HepG2 (cell line): ENCODE results near the gene TUBB4A. TPM values are rescaled to one million over a fixed set of nuclear protein-coding genes. Genes with fewer than 3 reads are reported as not detected.

ENCODE experiments used
- CBX2 ChIP-seq, 2 experiments: fragments of 200-600 bp in 1 of 2; sonication (generic); formaldehyde crosslinking in 1 of 2; IDR thresholded peaks; 2 replicates each; pipeline versions ENCODE4 v1.7.0 to v1.8.1; 2018 to 2022; ENCODE audit warnings: low read depth in 2 of 2, low read length in 1 of 2, mild to moderate bottlenecking in 1 of 2, missing genetic modification reagents in 1 of 2
- CREB1 ChIP-seq, 2 experiments: fragments of 450-650 bp in 1 of 2; IDR thresholded peaks; 2 replicates each; pipeline ENCODE4 v1.6.1; 2016 to 2017; ENCODE audit warnings: control low read depth in 1 of 2, mild to moderate bottlenecking in 1 of 2, missing compliant biosample characterization in 1 of 2, missing genetic modification characterization in 1 of 2
- FOXJ3 ChIP-seq: sonication (generic); formaldehyde crosslinking; IDR thresholded peaks from 2 replicates; pipeline ENCODE4 v1.4.0; 2020; ENCODE audit warnings: missing genetic modification reagents, mild to moderate bottlenecking, borderline replicate concordance
- FOXP4 ChIP-seq: sonication (generic); formaldehyde crosslinking; IDR thresholded peaks from 2 replicates; pipeline ENCODE4 v1.4.0; 2020; ENCODE audit warnings: missing genetic modification reagents
- MTF2 ChIP-seq: sonication (generic); formaldehyde crosslinking; IDR thresholded peaks from 2 replicates; pipeline ENCODE4 v1.5.0; 2020; ENCODE audit warnings: missing genetic modification reagents, borderline replicate concordance
- NFYC ChIP-seq: IDR thresholded peaks from 2 replicates; pipeline ENCODE4 v1.6.1; 2016; ENCODE audit warnings: missing genetic modification reagents, missing compliant biosample characterization
- POLR2A ChIP-seq, 2 experiments: IDR thresholded peaks; 2 replicates each; pipeline ENCODE4 v1.6.1; 2011; ENCODE audit warnings: low read depth in 2 of 2, low read length in 2 of 2, mild to moderate bottlenecking in 1 of 2, moderate library complexity in 1 of 2; ENCODE audit not compliant: insufficient read depth in 1 of 2
- ZBTB33 ChIP-seq: sonication (generic); formaldehyde crosslinking; IDR thresholded peaks from 2 replicates; pipeline ENCODE4 v1.4.0; 2020; ENCODE audit warnings: missing genetic modification reagents
- ZNF224 ChIP-seq: sonication (generic); formaldehyde crosslinking; IDR thresholded peaks from 2 replicates; pipeline ENCODE4 v1.5.0; 2020; ENCODE audit warnings: mild to moderate bottlenecking, missing genetic modification reagents
- ZNF235 ChIP-seq: sonication (generic); formaldehyde crosslinking; IDR thresholded peaks from 2 replicates; pipeline ENCODE4 v1.8.1; 2023; ENCODE audit warnings: mild to moderate bottlenecking, missing genetic modification reagents, borderline replicate concordance
- ZNF274 ChIP-seq: sonication (generic); formaldehyde crosslinking; IDR thresholded peaks from 2 replicates; pipeline ENCODE4 v1.5.1; 2020; ENCODE audit warnings: mild to moderate bottlenecking, missing genetic modification reagents
- ZNF432 ChIP-seq: sonication (generic); formaldehyde crosslinking; IDR thresholded peaks from 2 replicates; pipeline ENCODE4 v1.5.0; 2020; ENCODE audit warnings: missing genetic modification reagents, mild to moderate bottlenecking, borderline replicate concordance
- ZNF543 ChIP-seq: sonication (generic); formaldehyde crosslinking; IDR thresholded peaks from 2 replicates; pipeline ENCODE4 v1.4.0; 2020; ENCODE audit warnings: mild to moderate bottlenecking, missing genetic modification reagents
- ZNF562 ChIP-seq: sonication (generic); formaldehyde crosslinking; IDR thresholded peaks from 2 replicates; pipeline ENCODE4 v1.8.0; 2022; ENCODE audit warnings: missing genetic modification reagents, borderline replicate concordance
- ZNF564 ChIP-seq: sonication (generic); formaldehyde crosslinking; IDR thresholded peaks from 2 replicates; pipeline ENCODE4 v1.8.1; 2023; ENCODE audit warnings: mild to moderate bottlenecking, missing genetic modification reagents
- ZNF709 ChIP-seq: sonication (generic); formaldehyde crosslinking; IDR thresholded peaks from 2 replicates; pipeline ENCODE4 v1.5.0; 2020; ENCODE audit warnings: mild to moderate bottlenecking, missing genetic modification reagents
- ZNF878 ChIP-seq: sonication (generic); formaldehyde crosslinking; IDR thresholded peaks from 2 replicates; pipeline ENCODE4 v1.8.1; 2023; ENCODE audit warnings: mild to moderate bottlenecking, missing genetic modification reagents, moderate library complexity
- ZSCAN21 ChIP-seq: sonication (generic); formaldehyde crosslinking; IDR thresholded peaks from 2 replicates; pipeline ENCODE4 v1.8.0; 2022; ENCODE audit warnings: mild to moderate bottlenecking, missing genetic modification reagents, moderate library complexity, borderline replicate concordance
- ZSCAN30 ChIP-seq: sonication (generic); formaldehyde crosslinking; IDR thresholded peaks from 2 replicates; pipeline ENCODE4 v1.5.0; 2020; ENCODE audit warnings: mild to moderate bottlenecking, missing genetic modification reagents
- polyA plus RNA-seq, 8 experiments: library from polyadenylated mRNA; depleted of rRNA in 3 of 8; stranded (reverse) in 7 of 8; unstranded in 1 of 8; fragments of >200 nt; fragmentation: Illumina TruSeq in 4 of 8; extraction: Trizol in 4 of 8; gene quantifications; 2 replicates each; pipeline versions ENCODE4 v1.2.1 to v1.2.3, GENCODE V29; 2011 to 2016; ENCODE audit warnings: low read depth in 4 of 8, missing spikeins in 1 of 8, mixed read lengths in 1 of 8; ENCODE audit not compliant: insufficient read depth in 1 of 8
- total RNA-seq, 5 experiments: library from RNA; depleted of rRNA; stranded (reverse); fragments of >200 nt; fragmentation: Illumina TruSeq; extraction: Trizol; gene quantifications; 2 replicates each; pipeline ENCODE4 v1.2.3, GENCODE V29; 2016; ENCODE audit warnings: low read depth in 1 of 5
- TF ChIP-seq, protein P1 (sequence below): IDR thresholded peaks from 2 replicates; pipeline ENCODE4 v1.6.1; 2016
- TF ChIP-seq, protein P2 (sequence below): IDR thresholded peaks from 2 replicates; pipeline ENCODE4 v1.6.1; 2016; ENCODE audit warnings: missing biosample characterization, missing genetic modification reagents, low read depth
- TF ChIP-seq, protein P3 (sequence below): sonication (generic); formaldehyde crosslinking; IDR thresholded peaks from 2 replicates; pipeline ENCODE4 v1.8.0; 2023; ENCODE audit warnings: mild to moderate bottlenecking, missing genetic modification reagents

Gene TUBB4A
- total and polyA plus RNA-seq, 2 of the 13 experiments (the other 11 are each of a cell fraction or from before 2014, with no cell fraction given), result not detected

- TF ChIP-seq, protein P1, sequence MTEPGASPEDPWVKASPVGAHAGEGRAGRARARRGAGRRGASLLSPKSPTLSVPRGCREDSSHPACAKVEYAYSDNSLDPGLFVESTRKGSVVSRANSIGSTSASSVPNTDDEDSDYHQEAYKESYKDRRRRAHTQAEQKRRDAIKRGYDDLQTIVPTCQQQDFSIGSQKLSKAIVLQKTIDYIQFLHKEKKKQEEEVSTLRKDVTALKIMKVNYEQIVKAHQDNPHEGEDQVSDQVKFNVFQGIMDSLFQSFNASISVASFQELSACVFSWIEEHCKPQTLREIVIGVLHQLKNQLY (CRISPR knock-in tag), result peak; percentile 23; the same call in 1 of the 2 replicates
- TF ChIP-seq CBX2 (IDR thresholded peaks at IDR 0.05; ENCODE audit: low read depth, low read length) (no peak), CBX2 (CRISPR knock-in tag; IDR thresholded peaks at IDR 0.05; ENCODE audit: low read depth) (no peak), ZSCAN21 (CRISPR knock-in tag) (no peak), FOXJ3 (CRISPR knock-in tag) (no peak), MTF2 (CRISPR knock-in tag) (no peak), ZNF878 (CRISPR knock-in tag) (no peak), FOXP4 (CRISPR knock-in tag) (0 out of 2 replicates have a peak, but pooled peaks have one; percentile 28), ZNF224 (peak; percentile 77; the same call in 1 of the 2 replicates), ZNF543 (CRISPR knock-in tag) (no peak), ZBTB33 (no peak), POLR2A (IDR thresholded peaks at IDR 0.05; ENCODE audit: insufficient read depth in 1 of 2, low read depth in 2 of 2, low read length in 2 of 2) (peak in 1 of 2 experiments; percentile 81), CREB1 (IDR thresholded peaks at IDR 0.05) (no peak), CREB1 (CRISPR knock-in tag; IDR thresholded peaks at IDR 0.05) (no peak), ZNF235 (CRISPR knock-in tag) (no peak), ZNF562 (CRISPR knock-in tag) (no peak), ZNF432 (CRISPR knock-in tag) (no peak), ZNF274 (CRISPR knock-in tag) (no peak), ZNF564 (0 out of 2 replicates have a peak, but pooled peaks have one; percentile 44), ZNF709 (CRISPR knock-in tag) (no peak), ZSCAN30 (no peak), NFYC (CRISPR knock-in tag) (peak; percentile 21; the same call in 1 of the 2 replicates)
- TF ChIP-seq, protein P2, sequence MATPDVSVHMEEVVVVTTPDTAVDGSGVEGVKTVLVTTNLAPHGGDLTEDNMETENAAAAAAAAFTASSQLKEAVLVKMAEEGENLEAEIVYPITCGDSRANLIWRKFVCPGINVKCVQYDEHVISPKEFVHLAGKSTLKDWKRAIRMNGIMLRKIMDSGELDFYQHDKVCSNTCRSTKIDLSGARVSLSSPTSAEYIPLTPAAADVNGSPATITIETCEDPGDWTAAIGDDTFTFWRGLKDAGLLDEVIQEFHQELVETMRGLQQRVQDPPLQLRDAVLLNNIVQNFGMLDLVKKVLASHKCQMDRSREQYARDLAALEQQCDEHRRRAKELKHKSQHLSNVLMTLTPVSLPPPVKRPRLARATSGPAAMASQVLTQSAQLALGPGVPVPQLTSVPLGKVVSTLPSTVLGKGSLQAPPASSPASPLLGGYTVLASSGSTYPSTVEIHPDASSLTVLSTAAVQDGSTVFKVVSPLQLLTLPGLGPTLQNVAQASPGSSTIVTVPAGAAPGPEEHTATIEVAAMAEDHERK (CRISPR knock-in tag), result no peak
- TF ChIP-seq, protein P3, sequence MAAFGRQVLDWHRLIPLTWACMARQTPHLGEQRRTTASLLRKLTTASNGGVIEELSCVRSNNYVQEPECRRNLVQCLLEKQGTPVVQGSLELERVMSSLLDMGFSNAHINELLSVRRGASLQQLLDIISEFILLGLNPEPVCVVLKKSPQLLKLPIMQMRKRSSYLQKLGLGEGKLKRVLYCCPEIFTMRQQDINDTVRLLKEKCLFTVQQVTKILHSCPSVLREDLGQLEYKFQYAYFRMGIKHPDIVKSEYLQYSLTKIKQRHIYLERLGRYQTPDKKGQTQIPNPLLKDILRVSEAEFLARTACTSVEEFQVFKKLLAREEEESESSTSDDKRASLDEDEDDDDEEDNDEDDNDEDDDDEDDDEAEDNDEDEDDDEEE (CRISPR knock-in tag), result no peak; the same call in 1 of the 2 replicates
Observed at GRCh38 chr19:6464070-6464873, 37.8 kb downstream of the TUBB4A start, which contains the start of gene CRB3 (continued).
